Fibroblast of pulmonary artery (primary cell): ENCODE measurements around the gene DLG3.

Source experiments
- DNase-seq: peaks from one replicate; pipeline ENCODE4 v3.0.0-alpha.2; 2010; ENCODE audit warnings: low read depth
- H3K4me3 ChIP-seq: replicated peaks from 2 replicates; pipeline ENCODE4 v1.5.1; 2011; ENCODE audit warnings: low read depth, mild to moderate bottlenecking, control low read depth, low read length, moderate library complexity
- CTCF ChIP-seq: IDR thresholded peaks from 2 replicates; pipeline ENCODE4 v1.5.1; 2011; ENCODE audit warnings: mild to moderate bottlenecking, control low read depth, low read length, inconsistent platforms; ENCODE audit errors: missing control alignments

DLG3 gene

GRCh38 chrX:70461026-70461425 is 16.4 kb downstream of the DLG3 start:
- no peak overlapping the region for H3K4me3 ChIP-seq
- TF ChIP-seq CTCF = no peak
- DNase-seq = no peak

GRCh38 chrX:70464051-70464450 is 19.4 kb downstream of the DLG3 start:
- H3K4me3 ChIP-seq = no peak overlapping the region
- TF ChIP-seq CTCF = no peak
- DNase-seq = no peak

GRCh38 chrX:70466968-70467367 is 22.3 kb downstream of the DLG3 start:
- H3K4me3 ChIP-seq = no peak overlapping the region
- no peak for TF ChIP-seq CTCF
- no peak for DNase-seq

- TF ChIP-seq CTCF = no peak
- no peak for DNase-seq
- no peak overlapping the region for H3K4me3 ChIP-seq
These were observed 24.1 kb downstream of the DLG3 start for GRCh38 chrX:70468709-70469108.

DNA sequence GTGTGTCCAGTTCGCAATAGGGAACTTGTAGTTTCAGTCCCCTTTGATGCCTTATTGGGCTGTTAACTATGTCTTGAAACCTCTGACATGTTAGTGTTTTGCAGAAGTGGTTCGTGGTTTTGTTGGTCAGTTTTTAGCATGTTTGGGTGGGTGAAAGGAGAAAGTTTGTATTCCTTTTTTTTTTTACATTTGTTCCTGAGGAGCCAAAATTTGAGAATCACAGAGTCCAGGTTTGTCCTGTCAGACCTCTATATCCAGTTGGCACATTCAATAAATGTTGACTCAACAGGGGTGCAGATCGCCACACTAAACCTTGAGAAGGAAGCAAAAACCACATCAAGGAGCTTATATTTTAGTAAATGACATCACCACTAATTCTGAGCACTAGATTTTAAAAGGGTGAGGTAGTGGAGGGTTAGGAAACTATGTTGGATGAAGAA is 26.2 kb downstream of the DLG3 start:
- no peak for TF ChIP-seq CTCF
- no peak for DNase-seq
- H3K4me3 ChIP-seq = no peak overlapping the region

DNA sequence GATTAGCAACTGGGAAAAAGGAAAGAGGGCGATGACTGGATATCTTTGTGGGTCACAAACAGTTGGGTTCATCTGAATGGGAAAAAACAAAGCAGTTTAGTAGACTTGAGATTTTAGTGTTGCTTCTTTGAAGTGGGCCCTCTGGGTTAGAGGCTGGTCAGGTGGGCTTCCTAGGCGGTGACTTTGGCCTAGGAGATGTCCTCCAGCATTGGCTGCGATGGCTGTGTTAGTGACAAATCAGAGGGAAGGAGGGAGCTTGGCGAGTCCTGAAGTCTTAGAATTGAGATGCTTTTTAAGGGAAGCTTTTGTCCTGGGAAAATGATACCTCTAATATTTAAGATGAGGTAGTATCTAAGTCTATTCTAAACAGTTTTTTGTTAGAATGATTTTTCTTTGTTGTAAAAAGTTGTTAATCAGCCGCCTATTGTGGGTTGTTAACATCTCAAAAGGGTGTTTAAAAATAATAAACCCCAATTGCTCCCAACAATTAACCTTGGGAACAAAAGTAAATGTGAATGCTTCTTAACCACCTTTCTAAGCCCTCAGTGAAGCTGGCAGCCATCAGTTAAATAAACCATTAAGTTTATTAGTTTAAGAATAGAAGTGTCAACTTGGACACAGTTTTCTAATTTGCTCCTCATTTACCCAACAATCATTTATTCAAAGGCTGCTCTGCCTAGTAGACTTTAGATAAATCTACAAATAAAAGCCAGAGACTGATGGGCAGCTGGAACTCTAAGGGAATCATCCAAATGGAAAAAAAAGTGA is 31.7 kb downstream of the DLG3 start:
- H3K4me3 ChIP-seq = no peak overlapping the region
- DNase-seq = no peak
- TF ChIP-seq CTCF = no peak
